GM10248 (cell line): ENCODE measurements around the gene CASKIN1.

Experiments
- CTCF ChIA-PET: fragments of 300-600 bp; sonication (Branson Sonifier 250); formaldehyde crosslinking; extraction: SDS; loops from one replicate; lab custom pipeline; 2021; ENCODE audit warnings: antibody characterized with exemption; lab: Yijun Ruan, JAX
- POLR2A ChIA-PET: fragments of 350-650 bp; sonication (Branson Sonifier 250); formaldehyde crosslinking; extraction: SDS; loops from one replicate; lab custom pipeline; 2020; ENCODE audit warnings: antibody characterized with exemption; lab: Yijun Ruan, JAX
- DNase-seq: peaks from one replicate; pipeline ENCODE4 v3.0.0; 2012; ENCODE audit errors: extremely low spot score
- TF ChIP-seq, protein P1 (sequence below): IDR thresholded peaks from 2 replicates; pipeline ENCODE4 v1.5.1; 2012; ENCODE audit warnings: mild to moderate bottlenecking, low read depth; ENCODE audit errors: extremely low read depth, missing control alignments, control extremely low read depth

Gene CASKIN1

DNA sequence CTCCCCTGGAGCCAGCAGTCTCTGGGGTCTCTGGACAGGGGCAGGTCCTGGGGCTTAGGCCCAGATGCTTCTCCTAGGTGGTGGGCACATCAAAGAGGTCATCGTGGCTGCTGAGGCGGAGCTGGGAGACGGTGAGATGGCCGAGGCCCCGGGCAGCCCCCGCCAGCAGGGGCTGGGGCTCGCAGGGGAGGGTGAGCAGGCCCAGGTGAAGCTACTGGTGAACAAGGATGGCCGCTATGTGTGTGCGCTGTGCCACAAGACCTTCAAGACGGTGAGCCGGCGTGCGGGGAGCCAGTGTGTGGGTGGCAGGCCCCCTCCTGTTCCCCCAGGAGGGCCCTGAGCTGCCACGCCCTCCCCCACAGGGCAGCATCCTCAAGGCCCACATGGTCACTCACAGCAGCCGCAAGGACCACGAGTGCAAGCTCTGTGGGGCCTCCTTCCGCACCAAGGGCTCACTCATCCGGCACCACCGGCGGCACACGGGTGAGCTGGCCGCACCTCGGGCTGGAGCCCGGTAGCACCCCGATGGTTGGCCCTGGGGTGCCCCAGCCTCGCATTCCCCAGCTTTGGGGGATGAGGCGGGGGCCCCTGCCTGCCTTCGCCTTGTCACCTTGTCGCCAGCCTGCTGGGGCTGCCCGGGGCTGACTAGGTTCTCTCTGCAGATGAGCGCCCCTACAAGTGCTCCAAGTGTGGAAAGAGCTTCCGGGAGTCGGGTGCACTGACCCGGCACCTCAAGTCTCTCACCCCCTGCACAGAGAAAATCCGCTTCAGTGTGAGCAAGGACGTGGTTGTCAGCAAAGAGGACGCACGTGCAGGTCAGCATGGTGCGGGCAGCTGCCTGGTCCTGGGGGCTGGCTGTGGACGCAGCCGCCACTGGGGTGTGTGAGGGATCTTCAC lies 35.9 kb upstream of the CASKIN1 start:
- CTCF ChIA-PET: interaction anchor here (0.6 to 0.7 kb wide), 2 partner anchors 19 to 38 kb away, joined by 3 read pairs; partner anchors contain the start of gene ECI1
- POLR2A ChIA-PET: interaction anchor here (0.7 kb wide), 1 partner anchor 226 kb away, joined by 3 read pairs; no protein-coding TSS in a partner anchor
- DNase-seq: no peak
- TF ChIP-seq, protein P1, sequence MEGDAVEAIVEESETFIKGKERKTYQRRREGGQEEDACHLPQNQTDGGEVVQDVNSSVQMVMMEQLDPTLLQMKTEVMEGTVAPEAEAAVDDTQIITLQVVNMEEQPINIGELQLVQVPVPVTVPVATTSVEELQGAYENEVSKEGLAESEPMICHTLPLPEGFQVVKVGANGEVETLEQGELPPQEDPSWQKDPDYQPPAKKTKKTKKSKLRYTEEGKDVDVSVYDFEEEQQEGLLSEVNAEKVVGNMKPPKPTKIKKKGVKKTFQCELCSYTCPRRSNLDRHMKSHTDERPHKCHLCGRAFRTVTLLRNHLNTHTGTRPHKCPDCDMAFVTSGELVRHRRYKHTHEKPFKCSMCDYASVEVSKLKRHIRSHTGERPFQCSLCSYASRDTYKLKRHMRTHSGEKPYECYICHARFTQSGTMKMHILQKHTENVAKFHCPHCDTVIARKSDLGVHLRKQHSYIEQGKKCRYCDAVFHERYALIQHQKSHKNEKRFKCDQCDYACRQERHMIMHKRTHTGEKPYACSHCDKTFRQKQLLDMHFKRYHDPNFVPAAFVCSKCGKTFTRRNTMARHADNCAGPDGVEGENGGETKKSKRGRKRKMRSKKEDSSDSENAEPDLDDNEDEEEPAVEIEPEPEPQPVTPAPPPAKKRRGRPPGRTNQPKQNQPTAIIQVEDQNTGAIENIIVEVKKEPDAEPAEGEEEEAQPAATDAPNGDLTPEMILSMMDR: no peak

DNA sequence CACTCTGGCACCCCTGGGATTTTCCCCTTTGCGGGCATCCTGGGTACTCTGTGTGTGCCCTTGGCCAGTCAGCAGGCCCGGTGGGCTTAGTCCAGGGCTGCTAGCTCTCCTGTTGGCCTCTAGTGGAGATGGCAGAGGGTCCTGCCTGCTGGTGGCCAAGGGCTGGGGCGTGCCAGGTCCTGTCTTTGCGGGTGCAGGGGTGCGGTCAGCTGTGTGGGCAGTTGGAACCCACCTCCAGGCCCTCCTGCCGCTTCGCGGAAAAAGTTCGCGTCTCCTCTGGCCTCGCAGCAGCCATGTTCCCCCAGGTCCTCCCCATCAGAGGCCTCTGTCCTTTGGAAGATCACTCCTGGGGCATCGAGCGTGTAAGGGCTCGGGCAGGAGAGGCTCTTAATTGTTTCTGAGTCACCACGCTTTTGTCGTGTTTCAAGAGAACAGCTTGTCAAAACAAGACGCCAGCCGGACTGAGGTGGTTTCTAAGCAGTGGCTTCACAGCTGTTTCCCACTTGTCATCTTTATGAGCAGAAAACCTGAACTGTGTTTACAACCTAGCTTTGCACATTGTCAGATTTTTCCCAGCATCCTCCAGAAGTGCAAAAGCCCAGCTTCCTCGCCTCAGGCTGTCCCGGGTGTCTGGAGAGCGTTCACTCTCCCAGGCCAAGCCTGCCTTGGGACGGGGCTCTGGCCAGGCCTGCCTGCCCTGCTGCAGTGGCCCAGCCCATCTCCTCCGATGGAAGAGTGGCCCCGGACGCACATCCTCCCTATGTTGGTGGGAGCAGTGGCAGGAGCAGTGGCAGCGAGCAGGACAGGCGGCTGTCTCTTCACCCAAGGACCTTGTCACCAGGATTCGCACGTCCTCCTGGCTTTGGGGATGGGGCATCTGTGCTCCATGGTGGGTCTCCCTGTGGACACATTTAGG lies 34.9 kb upstream of the CASKIN1 start:
- ChIA-PET POLR2A (no interaction called here), CTCF (no interaction called here)
- TF ChIP-seq, protein P1: no peak
- no peak for DNase-seq

DNA sequence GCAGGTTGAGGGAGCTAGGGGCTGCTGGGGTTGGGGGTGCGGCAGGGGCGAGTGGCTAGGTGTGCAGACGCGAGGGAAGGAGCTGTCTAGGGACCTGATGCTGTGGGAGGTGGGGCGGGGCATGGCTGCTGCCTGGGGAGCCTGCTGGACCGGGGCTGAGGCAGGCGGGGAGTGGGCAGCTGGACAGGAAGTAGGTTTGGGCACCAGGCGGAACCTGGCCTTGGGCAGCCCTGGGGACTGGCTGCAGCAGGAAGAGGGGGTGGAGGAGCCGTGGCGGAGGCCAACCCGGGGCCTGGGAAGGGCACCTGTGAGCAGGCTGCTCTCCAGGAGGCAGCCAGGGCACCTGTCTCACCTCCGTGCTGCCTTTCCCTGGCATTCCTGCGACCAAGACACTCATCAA lies 34.0 kb upstream of the CASKIN1 start:
- TF ChIP-seq, protein P1: no peak
- no peak for DNase-seq
- CTCF ChIA-PET: no interaction called here
- POLR2A ChIA-PET: no interaction called here

DNA sequence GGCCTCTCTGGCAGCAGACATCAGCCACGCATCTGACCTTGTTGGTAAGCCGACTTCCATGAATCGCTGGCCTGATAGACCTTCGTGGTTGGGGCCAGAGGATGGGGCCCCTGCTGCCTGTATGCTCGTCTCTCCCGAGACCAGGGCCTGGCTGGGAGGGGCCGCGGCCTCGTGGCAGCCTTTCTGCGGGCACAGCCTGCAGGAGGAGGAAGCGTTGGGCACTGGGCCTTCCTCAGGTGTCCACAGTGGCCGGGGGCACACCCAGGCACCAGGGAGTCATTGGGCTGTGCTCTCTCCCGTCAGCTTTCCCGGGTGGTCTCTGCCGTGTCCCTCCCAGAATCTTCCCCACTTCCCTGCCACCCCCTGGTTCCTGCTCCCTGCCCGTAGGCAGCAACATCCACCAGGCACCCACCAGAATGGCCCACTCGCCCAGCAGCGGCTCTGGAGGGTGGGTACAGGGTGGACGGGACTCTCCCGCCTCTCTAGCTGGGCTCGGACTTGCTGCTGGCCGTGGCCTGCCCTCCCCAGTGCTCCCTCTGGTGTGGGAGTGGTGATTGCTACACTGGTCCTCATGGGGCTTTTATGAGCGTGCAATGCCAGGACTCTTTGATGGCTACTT lies 33.3 kb upstream of the CASKIN1 start:
- DNase-seq: no peak
- TF ChIP-seq, protein P1: no peak
- ChIA-PET CTCF (no interaction called here), POLR2A (no interaction called here)

DNA sequence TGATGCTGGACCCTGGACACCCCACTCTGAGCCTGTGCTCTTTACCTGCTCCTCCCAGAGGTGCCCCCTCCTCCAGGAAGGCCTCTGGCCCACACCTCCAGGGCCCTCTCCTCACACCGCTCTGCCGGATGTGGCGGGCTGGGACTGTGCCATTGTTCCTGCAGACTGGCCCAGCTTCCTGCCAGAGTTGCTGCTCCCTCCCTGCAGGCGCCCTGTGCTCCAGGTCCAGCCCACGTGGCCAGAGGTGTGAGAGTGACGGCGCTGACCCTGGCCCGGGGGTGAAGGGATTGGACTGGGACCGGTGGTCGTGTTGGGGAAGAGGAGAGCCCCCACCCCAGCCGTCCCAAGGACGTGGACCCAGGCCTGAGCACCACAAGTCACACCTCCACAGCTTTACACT lies 32.7 kb upstream of the CASKIN1 start:
- TF ChIP-seq, protein P1: no peak
- ChIA-PET POLR2A (no interaction called here), CTCF (no interaction called here)
- DNase-seq: no peak
